Astrocyte (in vitro differentiated cells and primary cell): Measurements from ENCODE around the gene IGF2BP3.

ENCODE experiments used
- EZH2 ChIP-seq: IDR thresholded peaks from 2 replicates; pipeline ENCODE4 v1.6.1; 2012; ENCODE audit warnings: mild to moderate bottlenecking, low read length, inconsistent platforms; ENCODE audit not compliant: insufficient read depth
- TF ChIP-seq, protein P1 (sequence below): IDR thresholded peaks from 2 replicates; pipeline ENCODE4 v1.5.1; 2011; ENCODE audit warnings: low read depth, mild to moderate bottlenecking, inconsistent platforms, low read length, moderate library complexity; ENCODE audit not compliant: insufficient read depth

DNA sequence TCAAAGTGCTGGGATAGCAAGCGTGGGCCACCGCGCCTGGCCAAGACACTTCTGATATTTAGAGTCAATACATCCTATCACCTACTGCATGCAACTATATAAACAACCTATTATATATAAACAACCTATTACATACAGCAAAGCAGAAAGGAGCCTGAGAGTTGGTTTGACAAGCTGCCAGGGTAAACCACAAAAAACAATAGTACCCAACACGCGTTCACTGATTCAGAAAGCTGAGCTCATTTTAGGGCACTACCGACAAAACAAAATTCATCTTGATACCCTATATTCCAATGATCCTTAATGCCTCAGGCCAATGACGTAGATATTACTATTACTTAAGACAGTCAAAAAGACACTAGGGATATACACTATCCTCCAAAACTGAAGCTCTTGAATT is 154.9 kb downstream of the IGF2BP3 start:
- TF ChIP-seq, protein P1, sequence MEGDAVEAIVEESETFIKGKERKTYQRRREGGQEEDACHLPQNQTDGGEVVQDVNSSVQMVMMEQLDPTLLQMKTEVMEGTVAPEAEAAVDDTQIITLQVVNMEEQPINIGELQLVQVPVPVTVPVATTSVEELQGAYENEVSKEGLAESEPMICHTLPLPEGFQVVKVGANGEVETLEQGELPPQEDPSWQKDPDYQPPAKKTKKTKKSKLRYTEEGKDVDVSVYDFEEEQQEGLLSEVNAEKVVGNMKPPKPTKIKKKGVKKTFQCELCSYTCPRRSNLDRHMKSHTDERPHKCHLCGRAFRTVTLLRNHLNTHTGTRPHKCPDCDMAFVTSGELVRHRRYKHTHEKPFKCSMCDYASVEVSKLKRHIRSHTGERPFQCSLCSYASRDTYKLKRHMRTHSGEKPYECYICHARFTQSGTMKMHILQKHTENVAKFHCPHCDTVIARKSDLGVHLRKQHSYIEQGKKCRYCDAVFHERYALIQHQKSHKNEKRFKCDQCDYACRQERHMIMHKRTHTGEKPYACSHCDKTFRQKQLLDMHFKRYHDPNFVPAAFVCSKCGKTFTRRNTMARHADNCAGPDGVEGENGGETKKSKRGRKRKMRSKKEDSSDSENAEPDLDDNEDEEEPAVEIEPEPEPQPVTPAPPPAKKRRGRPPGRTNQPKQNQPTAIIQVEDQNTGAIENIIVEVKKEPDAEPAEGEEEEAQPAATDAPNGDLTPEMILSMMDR: no peak
- TF ChIP-seq EZH2: no peak
